ENCODE data around the gene KRTAP12-2. TPM values are rescaled to one million over a fixed set of nuclear protein-coding genes. Genes with fewer than 3 reads are reported as not detected.
"Not testable (repeated sequence)": the region's sequence is repeated elsewhere in the genome, so short reads cannot be mapped to it uniquely, and the experiment has no call there.

KRTAP12-2 gene
- total RNA-seq, 1 donor from 2014 or later, result not detected

DNA sequence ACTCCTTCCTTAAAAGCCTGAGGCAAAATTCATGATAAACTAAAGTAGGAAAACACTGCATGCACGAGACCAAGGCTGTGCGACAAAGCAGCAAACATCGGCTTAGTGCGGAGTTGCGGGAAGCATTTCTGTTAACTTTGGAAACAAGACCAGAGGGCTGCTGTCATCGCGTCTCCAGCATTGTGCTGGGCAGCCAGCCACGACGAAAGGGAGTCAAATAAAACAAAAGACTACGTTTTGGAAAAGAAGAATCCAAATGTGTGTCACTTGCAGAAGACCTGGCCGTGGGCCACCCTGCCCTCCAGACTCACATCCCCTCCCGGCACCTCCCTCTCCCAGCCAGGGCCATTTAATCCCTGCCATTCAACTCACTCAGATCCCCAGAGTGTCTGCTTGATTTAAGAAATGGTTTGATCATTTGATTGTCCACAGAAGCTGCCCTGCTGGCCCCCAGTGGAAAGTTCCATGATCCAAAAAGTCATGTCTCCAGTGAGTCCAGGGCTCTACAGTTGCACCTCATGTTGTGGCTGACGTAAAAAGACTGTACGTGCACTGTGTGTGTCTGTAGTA, 22.9 kb downstream of the KRTAP12-2 start:
- TF ChIP-seq CTCF (IDR thresholded peaks at IDR 0.05), result no peak
- Mint-ChIP-seq H3K27ac (no peak overlapping the region), H3K4me1 (no peaks in the 10 kb centered on the region), H3K4me3 (no peak overlapping the region), H3K36me3 (ENCODE audit: low read depth) (peaks cover 2% of the 10 kb centered on the region), H3K27me3 (peaks cover 16% of the 10 kb centered on the region), H3K9me3 (peaks cover 31% of the 10 kb centered on the region)
- ATAC-seq (ENCODE audit: low read depth), result no peak
- POLR2A ChIA-PET, result no interaction called here
- intact Hi-C loops (cut with micrococcal nuclease), result no loop called here
- DNase-seq, result no peak
- CTCF ChIA-PET, result no interaction called here

GRCh38 chr21:44640761-44641160, 26.0 kb downstream of the KRTAP12-2 start:
- Mint-ChIP-seq H3K4me3 (no peak overlapping the region), H3K9me3 (peaks cover 31% of the 10 kb centered on the region), H3K27ac (no peak overlapping the region), H3K36me3 (ENCODE audit: low read depth) (peaks cover 2% of the 10 kb centered on the region), H3K4me1 (no peaks in the 10 kb centered on the region), H3K27me3 (peaks cover 13% of the 10 kb centered on the region)
- no peak for TF ChIP-seq CTCF (IDR thresholded peaks at IDR 0.05)
- POLR2A ChIA-PET, result no interaction called here
- CTCF ChIA-PET, result no interaction called here
- ATAC-seq (ENCODE audit: low read depth) (no peak), DNase-seq (no peak)
- intact Hi-C loops (cut with micrococcal nuclease), result no loop called here

- no peak for TF ChIP-seq CTCF (IDR thresholded peaks at IDR 0.05)
- DNase-seq (no peak), ATAC-seq (ENCODE audit: low read depth) (no peak)
- no peak overlapping the region for H3K27ac Mint-ChIP-seq
- ChIA-PET CTCF (no interaction called here), POLR2A (no interaction called here)
- no peak overlapping the region for H3K4me3 Mint-ChIP-seq
- peaks cover 24% of the 10 kb centered on the region for H3K9me3 Mint-ChIP-seq
- H3K27me3 Mint-ChIP-seq, result peaks cover 17% of the 10 kb centered on the region
- no peaks in the 10 kb centered on the region for H3K4me1 Mint-ChIP-seq
- H3K36me3 Mint-ChIP-seq (ENCODE audit: low read depth), result peaks cover 2% of the 10 kb centered on the region
- intact Hi-C loops (cut with micrococcal nuclease), result no loop called here
Observed at GRCh38 chr21:44639331-44639655, 27.4 kb downstream of the KRTAP12-2 start.

- H3K4me1 Mint-ChIP-seq; H3K27ac Mint-ChIP-seq; ATAC-seq (ENCODE audit: low read depth); POLR2A ChIA-PET; H3K4me3 Mint-ChIP-seq; CTCF ChIA-PET; intact Hi-C loops (cut with micrococcal nuclease); H3K36me3 Mint-ChIP-seq (ENCODE audit: low read depth); DNase-seq: not testable (repeated sequence)
- peaks cover 19% of the 10 kb centered on the region for H3K9me3 Mint-ChIP-seq
- H3K27me3 Mint-ChIP-seq, result peaks cover 17% of the 10 kb centered on the region
Observed at GRCh38 chr21:44638506-44639330, 28.0 kb downstream of the KRTAP12-2 start.

DNA sequence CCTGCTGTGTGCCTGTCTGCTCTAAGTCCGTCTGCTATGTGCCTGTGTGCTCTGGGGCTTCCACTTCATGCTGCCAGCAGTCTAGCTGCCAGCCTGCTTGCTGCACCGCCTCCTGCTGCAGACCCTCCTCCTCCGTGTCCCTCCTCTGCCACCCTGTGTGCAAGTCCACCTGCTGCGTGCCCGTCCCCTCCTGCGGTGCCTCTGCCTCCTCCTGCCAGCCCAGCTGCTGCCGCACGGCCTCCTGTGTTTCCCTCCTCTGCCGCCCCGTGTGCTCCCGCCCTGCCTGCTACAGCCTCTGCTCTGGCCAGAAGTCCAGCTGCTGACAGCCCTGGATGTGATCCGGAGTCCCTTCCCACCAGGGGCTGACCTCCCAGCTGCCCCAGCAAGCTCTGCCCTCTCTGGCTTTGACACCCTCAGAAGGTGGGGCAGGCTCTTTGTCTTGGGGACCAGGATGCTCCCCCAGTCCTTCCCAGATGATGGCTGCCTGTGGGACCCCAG, 28.8 kb downstream of the KRTAP12-2 start:
- not testable (repeated sequence) for DNase-seq; ATAC-seq (ENCODE audit: low read depth)

GRCh38 chr21:44637018-44637850, 29.5 kb downstream of the KRTAP12-2 start, which contains the start of gene KRTAP10-10:
Gene KRTAP10-10 (plus strand): TSS chr21:44637356. CDS start chr21:44637418, 62 bp downstream.
- intact Hi-C loops (cut with micrococcal nuclease), result no loop called here
- ChIA-PET CTCF (no interaction called here), POLR2A (no interaction called here)
- Mint-ChIP-seq H3K4me3 (no peak within 1 kb of the TSS), H3K4me1 (no peaks in the 10 kb centered on the region), H3K9me3 (peaks cover 15% of the 10 kb centered on the region), H3K27ac (no peak within 1 kb of the TSS), H3K27me3 (peaks cover 17% of the 10 kb centered on the region), H3K36me3 (ENCODE audit: low read depth) (no peaks in the 10 kb centered on the region)
- DNase-seq, result no peak
- no peak for ATAC-seq (ENCODE audit: low read depth)
- no peak for TF ChIP-seq CTCF (IDR thresholded peaks at IDR 0.05)

More for the DNA sequence above, 28.8 kb downstream of the KRTAP12-2 start:
- H3K4me1 Mint-ChIP-seq; intact Hi-C loops (cut with micrococcal nuclease); H3K4me3 Mint-ChIP-seq; CTCF ChIA-PET; POLR2A ChIA-PET; H3K27ac Mint-ChIP-seq; H3K36me3 Mint-ChIP-seq (ENCODE audit: low read depth): not testable (repeated sequence)
- Mint-ChIP-seq H3K27me3 (peaks cover 17% of the 10 kb centered on the region), H3K9me3 (peaks cover 17% of the 10 kb centered on the region)

Measured in activated B cell treated with CpG ODN at 0.5 μM for 24 hours (primary cell).